Caco-2 (cell line): ENCODE data around the gene GRAMD2B. TPM values are rescaled to one million over a fixed set of nuclear protein-coding genes. Genes with fewer than 3 reads are reported as not detected.

Source experiments
- BruUV-seq: library from RNA; stranded (reverse); fragments of 400-500 nt; replicated peaks from 2 replicates; lab custom pipeline; 2021; lab: Mats Ljungman, UMichigan
- CTCF ChIA-PET: fragments of 300-600 bp; sonication (Branson Sonifier 250); formaldehyde crosslinking; loops from one replicate; lab custom pipeline; 2022; ENCODE audit warnings: antibody characterized with exemption; lab: Charles Lee
- POLR2A ChIA-PET: fragments of 300-600 bp; sonication (Branson Sonifier 250); formaldehyde crosslinking; loops from one replicate; lab custom pipeline; 2022; ENCODE audit warnings: antibody characterized with exemption; lab: Charles Lee
- DNase-seq, 2 experiments: peaks; one replicate each; pipeline versions ENCODE4 v3.0.0 to v3.0.0-alpha.2; 2020 to 2022
- H3K27me3 ChIP-seq: replicated peaks from 2 replicates; pipeline ENCODE4 v1.6.0; 2011; ENCODE audit warnings: low read length; ENCODE audit not compliant: control insufficient read depth, insufficient read depth
- H3K36me3 ChIP-seq: 2 replicates; pipeline ENCODE4 v1.5.1; 2011; ENCODE audit warnings: low read length; ENCODE audit not compliant: control insufficient read depth, insufficient read depth
- H3K4me1 ChIP-seq: fragments of 250-450 bp; sonication (Bioruptor Pico); 2 replicates; pipeline ENCODE4 v1.5.1; 2020; ENCODE audit warnings: mild to moderate bottlenecking
- H3K4me3 ChIP-seq: 2 replicates; pipeline ENCODE4 v1.5.1; 2011; ENCODE audit warnings: low read depth, mild to moderate bottlenecking, control low read depth, low read length
- H3K9me3 ChIP-seq: fragments of 250-450 bp; sonication (Bioruptor Pico); 2 replicates; pipeline ENCODE4 v1.5.1; 2020; ENCODE audit warnings: mild to moderate bottlenecking, moderate library complexity
- H3K27ac Mint-ChIP-seq: one replicate; pipeline ENCODE4 v1.8.0; 2022; ENCODE audit warnings: mixed read lengths; ENCODE audit not compliant: unreplicated experiment
- H3K27me3 Mint-ChIP-seq: one replicate; pipeline ENCODE4 v1.8.0; 2022; ENCODE audit warnings: mixed read lengths; ENCODE audit not compliant: insufficient read depth, unreplicated experiment
- H3K36me3 Mint-ChIP-seq: one replicate; pipeline ENCODE4 v1.8.0; 2022; ENCODE audit warnings: mild to moderate bottlenecking, mixed read lengths; ENCODE audit not compliant: insufficient read depth, unreplicated experiment
- H3K4me1 Mint-ChIP-seq: one replicate; pipeline ENCODE4 v1.8.0; 2022; ENCODE audit warnings: low read depth, mixed read lengths; ENCODE audit not compliant: unreplicated experiment
- H3K4me3 Mint-ChIP-seq: one replicate; pipeline ENCODE4 v1.8.0; 2022; ENCODE audit warnings: mild to moderate bottlenecking, moderate library complexity, mixed read lengths; ENCODE audit not compliant: unreplicated experiment
- H3K9me3 Mint-ChIP-seq: one replicate; pipeline ENCODE4 v1.8.0; 2022; ENCODE audit warnings: mixed read lengths; ENCODE audit not compliant: unreplicated experiment
- intact Hi-C: fragments of 100-400 bp; cut with micrococcal nuclease; formaldehyde crosslinking; loops from one replicate; pipeline ENCODE4 v1.10.0; 2022; ENCODE audit not compliant: unreplicated experiment
- total RNA-seq: library from RNA; stranded (reverse); gene quantifications from 2 replicates; pipeline ENCODE4 v1.2.3, GENCODE V29; 2022
- TF ChIP-seq, protein P1 (sequence below), 2 experiments: fragments of 200-600 bp in 1 of 2; IDR thresholded peaks; 1 replicate in 1 of 2; 2 replicates in 1 of 2; pipeline versions ENCODE4 v1.5.1 to v1.8.0; 2011 to 2022; ENCODE audit warnings: antibody characterized with exemption in 1 of 2, control low read depth in 1 of 2, inconsistent platforms in 1 of 2, low read depth in 1 of 2, low read length in 1 of 2, mild to moderate bottlenecking in 1 of 2, moderate library complexity in 1 of 2; ENCODE audit not compliant: insufficient read depth in 1 of 2, severe bottlenecking in 1 of 2, unreplicated experiment in 1 of 2

The GRAMD2B gene
- total RNA-seq, 1 experiment from 2014 or later = 3.0 TPM

GRCh38 chr5:126501448-126501847 lies 78.2 kb downstream of the GRAMD2B start:
- BruUV-seq = no TSS peak
- Mint-ChIP-seq H3K4me3 (no peak overlapping the region), H3K36me3 (no peaks in the 10 kb centered on the region), H3K9me3 (no peaks in the 10 kb centered on the region), H3K27me3 (no peaks in the 10 kb centered on the region), H3K27ac (no peak overlapping the region), H3K4me1 (no peaks in the 10 kb centered on the region)
- H3K9me3 ChIP-seq = no peaks in the 10 kb centered on the region
- H3K27me3 ChIP-seq = no peaks in the 10 kb centered on the region
- TF ChIP-seq, protein P1, sequence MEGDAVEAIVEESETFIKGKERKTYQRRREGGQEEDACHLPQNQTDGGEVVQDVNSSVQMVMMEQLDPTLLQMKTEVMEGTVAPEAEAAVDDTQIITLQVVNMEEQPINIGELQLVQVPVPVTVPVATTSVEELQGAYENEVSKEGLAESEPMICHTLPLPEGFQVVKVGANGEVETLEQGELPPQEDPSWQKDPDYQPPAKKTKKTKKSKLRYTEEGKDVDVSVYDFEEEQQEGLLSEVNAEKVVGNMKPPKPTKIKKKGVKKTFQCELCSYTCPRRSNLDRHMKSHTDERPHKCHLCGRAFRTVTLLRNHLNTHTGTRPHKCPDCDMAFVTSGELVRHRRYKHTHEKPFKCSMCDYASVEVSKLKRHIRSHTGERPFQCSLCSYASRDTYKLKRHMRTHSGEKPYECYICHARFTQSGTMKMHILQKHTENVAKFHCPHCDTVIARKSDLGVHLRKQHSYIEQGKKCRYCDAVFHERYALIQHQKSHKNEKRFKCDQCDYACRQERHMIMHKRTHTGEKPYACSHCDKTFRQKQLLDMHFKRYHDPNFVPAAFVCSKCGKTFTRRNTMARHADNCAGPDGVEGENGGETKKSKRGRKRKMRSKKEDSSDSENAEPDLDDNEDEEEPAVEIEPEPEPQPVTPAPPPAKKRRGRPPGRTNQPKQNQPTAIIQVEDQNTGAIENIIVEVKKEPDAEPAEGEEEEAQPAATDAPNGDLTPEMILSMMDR (IDR thresholded peaks at IDR 0.05; ENCODE audit: insufficient read depth in 1 of 2, low read depth in 1 of 2, low read length in 1 of 2, severe bottlenecking in 1 of 2, unreplicated experiment in 1 of 2) = no peak
- intact Hi-C loops = no loop called here
- H3K4me1 ChIP-seq = no peaks in the 10 kb centered on the region
- CTCF ChIA-PET = no interaction called here
- no peak overlapping the region for H3K4me3 ChIP-seq
- DNase-seq = no peak
- POLR2A ChIA-PET = no interaction called here
- H3K36me3 ChIP-seq = no peaks in the 10 kb centered on the region

GRCh38 chr5:126503602-126504104 lies 80.4 kb downstream of the GRAMD2B start:
- Histone ChIP-seq H3K4me1 (no peaks in the 10 kb centered on the region), H3K36me3 (no peaks in the 10 kb centered on the region), H3K27me3 (no peaks in the 10 kb centered on the region), H3K4me3 (no peak overlapping the region), H3K9me3 (no peaks in the 10 kb centered on the region)
- DNase-seq = no peak
- no peak overlapping the region for H3K4me3 Mint-ChIP-seq
- intact Hi-C loops = no loop called here
- H3K9me3 Mint-ChIP-seq = no peaks in the 10 kb centered on the region
- TF ChIP-seq, protein P1 (IDR thresholded peaks at IDR 0.05; ENCODE audit: insufficient read depth in 1 of 2, low read depth in 1 of 2, low read length in 1 of 2, severe bottlenecking in 1 of 2, unreplicated experiment in 1 of 2) = no peak
- no peaks in the 10 kb centered on the region for H3K36me3 Mint-ChIP-seq
- no peaks in the 10 kb centered on the region for H3K27me3 Mint-ChIP-seq
- H3K4me1 Mint-ChIP-seq = no peaks in the 10 kb centered on the region
- no peak overlapping the region for H3K27ac Mint-ChIP-seq
- BruUV-seq = no TSS peak
- CTCF ChIA-PET = no interaction called here
- POLR2A ChIA-PET = no interaction called here

DNA sequence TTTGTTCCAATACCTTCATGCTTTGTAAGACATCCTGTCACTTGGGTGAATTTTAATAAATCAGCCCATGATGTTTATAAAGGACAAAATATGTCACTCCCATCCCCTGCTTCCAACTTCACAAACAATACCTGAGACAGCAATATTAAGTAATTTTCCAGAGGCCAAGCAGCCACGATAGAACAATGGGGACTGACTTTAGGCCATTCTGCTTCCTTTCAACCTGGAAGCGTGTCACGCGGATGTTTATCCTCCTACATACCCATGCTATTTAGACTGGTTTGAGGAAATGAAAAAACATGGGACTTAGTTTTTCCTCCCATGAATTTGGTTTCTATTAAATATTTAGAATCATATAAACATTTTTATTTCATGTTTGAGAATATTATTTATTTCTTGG lies 82.9 kb downstream of the GRAMD2B start:
- Histone ChIP-seq H3K4me1 (no peaks in the 10 kb centered on the region), H3K4me3 (no peak overlapping the region), H3K27me3 (no peaks in the 10 kb centered on the region), H3K9me3 (no peaks in the 10 kb centered on the region), H3K36me3 (no peaks in the 10 kb centered on the region)
- BruUV-seq = no TSS peak
- TF ChIP-seq, protein P1 (IDR thresholded peaks at IDR 0.05; ENCODE audit: insufficient read depth in 1 of 2, low read depth in 1 of 2, low read length in 1 of 2, severe bottlenecking in 1 of 2, unreplicated experiment in 1 of 2) = no peak
- no peak for DNase-seq
- POLR2A ChIA-PET = no interaction called here
- H3K4me1 Mint-ChIP-seq = no peaks in the 10 kb centered on the region
- no peaks in the 10 kb centered on the region for H3K27me3 Mint-ChIP-seq
- CTCF ChIA-PET = no interaction called here
- no peak overlapping the region for H3K27ac Mint-ChIP-seq
- H3K4me3 Mint-ChIP-seq = no peak overlapping the region
- H3K9me3 Mint-ChIP-seq = no peaks in the 10 kb centered on the region
- H3K36me3 Mint-ChIP-seq = no peaks in the 10 kb centered on the region
- intact Hi-C loops = no loop called here
